CD4-positive, alpha-beta T cell (primary cell): ENCODE measurements around the gene CDC42BPG. TPM values are rescaled to one million over a fixed set of nuclear protein-coding genes. Genes with fewer than 3 reads are reported as not detected.

Experiments
- ATAC-seq: fragments of 200-7000 bp; cut with Tn5 transposase; one replicate; pipeline ENCODE4 v1.10.0; 2022; ENCODE audit warnings: mild to moderate bottlenecking; ENCODE audit not compliant: poor library complexity
- CTCF ChIA-PET: fragments of 350-600 bp; sonication (Branson Sonifier 250); formaldehyde crosslinking; loops from one replicate; lab custom pipeline; 2021; ENCODE audit warnings: antibody characterized with exemption, inconsistent platforms; lab: Charles Lee
- POLR2A ChIA-PET: fragments of 350-600 bp; sonication (Branson Sonifier 250); formaldehyde crosslinking; loops from one replicate; lab custom pipeline; 2021; ENCODE audit warnings: antibody characterized with exemption, inconsistent platforms; lab: Charles Lee
- DNase-seq, 14 experiments: peaks; one replicate each; pipeline ENCODE4 v3.0.0-alpha.2; 2013 to 2020; ENCODE audit warnings: mixed read lengths in 2 of 14
- H3K27ac ChIP-seq, 2 donors: one replicate each; pipeline versions ENCODE4 v1.5.1 to v1.7.0; 2013; ENCODE audit warnings: low read length in 2 of 2, low read depth in 1 of 2, mild to moderate bottlenecking in 1 of 2
- H3K27me3 ChIP-seq, 2 experiments: 1 replicate in 1 of 2; 2 replicates in 1 of 2; pipeline versions ENCODE4 v1.6.1 to v1.7.0; 2013; ENCODE audit warnings: low read length in 2 of 2, control low read depth in 1 of 2, mild to moderate bottlenecking in 1 of 2, moderate library complexity in 1 of 2; ENCODE audit not compliant: insufficient read depth in 2 of 2, control insufficient read depth in 1 of 2
- H3K36me3 ChIP-seq: one replicate; pipeline ENCODE4 v1.6.1; 2013; ENCODE audit warnings: low read length, control low read depth; ENCODE audit not compliant: insufficient read depth
- H3K4me1 ChIP-seq: one replicate; pipeline ENCODE4 v1.6.1; 2013; ENCODE audit warnings: low read length, control low read depth; ENCODE audit not compliant: insufficient read depth
- H3K4me3 ChIP-seq: one replicate; pipeline ENCODE4 v1.5.1; 2013; ENCODE audit warnings: mild to moderate bottlenecking, low read length, moderate library complexity
- H3K9me3 ChIP-seq, 2 experiments: 1 replicate in 1 of 2; 2 replicates in 1 of 2; pipeline versions ENCODE4 v1.6.1 to v1.7.0; 2013; ENCODE audit warnings: low read length in 2 of 2, mild to moderate bottlenecking in 2 of 2, control low read depth in 1 of 2, moderate library complexity in 1 of 2; ENCODE audit not compliant: control insufficient read depth in 1 of 2, insufficient read depth in 1 of 2
- H3K27ac Mint-ChIP-seq: one replicate; pipeline ENCODE4 v1.8.0; 2020; ENCODE audit warnings: mixed read lengths
- H3K27me3 Mint-ChIP-seq: one replicate; pipeline ENCODE4 v1.8.0; 2021; ENCODE audit warnings: mixed read lengths
- H3K36me3 Mint-ChIP-seq: one replicate; pipeline ENCODE4 v1.8.0; 2021; ENCODE audit warnings: low read depth, mixed read lengths
- H3K4me1 Mint-ChIP-seq: one replicate; pipeline ENCODE4 v1.8.0; 2021; ENCODE audit warnings: low read depth, mixed read lengths
- H3K4me3 Mint-ChIP-seq: one replicate; pipeline ENCODE4 v1.8.0; 2020; ENCODE audit warnings: mild to moderate bottlenecking, mixed read lengths
- H3K9me3 Mint-ChIP-seq: one replicate; pipeline ENCODE4 v1.8.0; 2020; ENCODE audit warnings: mixed read lengths
- CTCF ChIP-seq: fragments of 200-600 bp; IDR thresholded peaks from one replicate; pipeline ENCODE4 v1.8.0; 2022; ENCODE audit warnings: antibody characterized with exemption, mild to moderate bottlenecking
- intact Hi-C, 2 experiments: fragments of 100-400 bp; cut with DNase I in 1 of 2; cut with micrococcal nuclease in 1 of 2; formaldehyde crosslinking; loops; one replicate each; pipeline versions ENCODE4 v1.15.1 to v1.9.0; 2023 to 2025; cut with DNase I, micrococcal nuclease
- polyA plus RNA-seq, 2 donors: library from polyadenylated mRNA; unstranded; fragments of 120-200 nt; gene quantifications; one replicate each; pipeline ENCODE4 v1.2.1, GENCODE V29; 2013
- total RNA-seq, 174 experiments: library from RNA in 2 of 174; stranded (reverse) in 2 of 174; gene quantifications; one replicate each; pipeline ENCODE4 v1.2.3 and lab custom pipeline; 2021 to 2026

Gene CDC42BPG
- total RNA-seq = 1 to 10 TPM; 6.9 to 9.7 TPM
- polyA plus RNA-seq (2013, experiment 1 of 2) = 2.9 TPM
- polyA plus RNA-seq (2013, experiment 2 of 2) = 4.0 TPM
- total RNA-seq (lab: John Stamatoyannopoulos, UW) = 0.12 to 25.3 (median 10.2) reads per million in 172 experiments

- POLR2A ChIA-PET = interaction anchor here (0.7 to 27.2 kb wide), 9 partner anchors 15 to 277 kb away, joined by 3 to 767 read pairs (median 8); partner anchors contain the start of genes EHD1, FAU, MAP4K2 and MEN1
- intact Hi-C loops = loop anchor here (2.0 to 10.0 kb wide), 6 partner anchors 14 to 273 kb away; partner anchors contain the start of genes CDCA5 (in 1 of the 2), ZFPL1 (in 1 of the 2) and ZNHIT2 (in 1 of the 2)
- H3K36me3 Mint-ChIP-seq = peaks cover 2% of the 10 kb centered on the region
Measured at GRCh38 chr11:64844330-64845128, at the start of gene CDC42BPG. Gene CDC42BPG, minus strand, starts transcription at chr11:64844653. Its CDS starts 84 bp downstream, at chr11:64844569.

GRCh38 chr11:64893194-64894069 lies 49.0 kb upstream of the CDC42BPG start:
- Mint-ChIP-seq H3K4me3 (no peak overlapping the region), H3K9me3 (no peaks in the 10 kb centered on the region), H3K4me1 (no peaks in the 10 kb centered on the region), H3K36me3 (peaks cover 28% of the 10 kb centered on the region), H3K27me3 (no peaks in the 10 kb centered on the region), H3K27ac (no peak overlapping the region)
- intact Hi-C loops = loop anchor here (1.0 to 10.0 kb wide), 3 partner anchors 46 to 109 kb away; no protein-coding TSS in a partner anchor
- no peak for TF ChIP-seq CTCF
- Histone ChIP-seq H3K4me1 (peaks cover 16% of the 10 kb centered on the region), H3K36me3 (peaks cover 25% of the 10 kb centered on the region), H3K4me3 (no peak overlapping the region), H3K27me3 (no peaks in the 10 kb centered on the region), H3K9me3 (no peaks in the 10 kb centered on the region), H3K27ac (no peak overlapping the region)
- DNase-seq = peak in 1 of 14 experiments; percentile 45
- ChIA-PET POLR2A (interaction anchor here (0.6 to 2.4 kb wide), 8 partner anchors 17 to 224 kb away, joined by 3 to 8 read pairs (median 4); partner anchors contain the start of genes RASGRP2 and ZNHIT2), CTCF (interaction anchor here (0.7 to 2.8 kb wide), 7 partner anchors 15 to 49 kb away, joined by 3 to 22 read pairs (median 3); partner anchors contain the start of genes CDC42BPG, EHD1 and PPP2R5B)
- ATAC-seq = no peak

More at GRCh38 chr11:64844330-64845128, at the start of gene CDC42BPG:
- no peaks in the 10 kb centered on the region for H3K27me3 Mint-ChIP-seq
- H3K27me3 ChIP-seq = no peaks in the 10 kb centered on the region
- H3K4me1 Mint-ChIP-seq = peaks cover 42% of the 10 kb centered on the region
- CTCF ChIA-PET = interaction anchor here (0.6 to 12.7 kb wide), 26 partner anchors 10 to 234 kb away, joined by 3 to 136 read pairs (median 4); partner anchors contain the start of genes ARL2, MAP4K2, MEN1 and PPP2R5B
- ATAC-seq (peak; percentile 73), DNase-seq (peak; percentile 54 to 90 (median 72))
- peak within 1 kb of the TSS; percentile 87 for H3K4me3 Mint-ChIP-seq
- H3K9me3 Mint-ChIP-seq = no peaks in the 10 kb centered on the region
- peaks cover 50% of the 10 kb centered on the region for H3K4me1 ChIP-seq
- H3K9me3 ChIP-seq = no peaks in the 10 kb centered on the region
- H3K27ac ChIP-seq = peak within 1 kb of the TSS; percentile 50 to 52
- peak within 1 kb of the TSS; percentile 61 for H3K4me3 ChIP-seq
- peak within 1 kb of the TSS; percentile 50 for H3K27ac Mint-ChIP-seq
- H3K36me3 ChIP-seq = no peaks in the 10 kb centered on the region
- peak; percentile 52 for TF ChIP-seq CTCF

GRCh38 chr11:64892838-64893193 lies 48.4 kb upstream of the CDC42BPG start:
- Mint-ChIP-seq H3K4me3 (no peak overlapping the region), H3K27ac (no peak overlapping the region), H3K9me3 (no peaks in the 10 kb centered on the region), H3K4me1 (peaks cover 6% of the 10 kb centered on the region), H3K36me3 (peaks cover 25% of the 10 kb centered on the region), H3K27me3 (no peaks in the 10 kb centered on the region)
- ATAC-seq (no peak), DNase-seq (no peak)
- POLR2A ChIA-PET = interaction anchor here (0.7 to 2.4 kb wide), 3 partner anchors 17 to 149 kb away, joined by 3 to 7 read pairs (median 6); partner anchors contain the start of gene RASGRP2
- H3K36me3 ChIP-seq = peaks cover 20% of the 10 kb centered on the region
- H3K27me3 ChIP-seq = no peaks in the 10 kb centered on the region
- H3K4me3 ChIP-seq = no peak overlapping the region
- H3K4me1 ChIP-seq = peaks cover 22% of the 10 kb centered on the region
- CTCF ChIA-PET = no interaction called here
- H3K9me3 ChIP-seq = no peaks in the 10 kb centered on the region
- intact Hi-C loops = loop anchor here (5.0 to 10.0 kb wide), 2 partner anchors 106 to 108 kb away; no protein-coding TSS in a partner anchor
- no peak for TF ChIP-seq CTCF
- no peak overlapping the region for H3K27ac ChIP-seq
